ENCODE data around the gene FHOD1.

The FHOD1 gene

DNA sequence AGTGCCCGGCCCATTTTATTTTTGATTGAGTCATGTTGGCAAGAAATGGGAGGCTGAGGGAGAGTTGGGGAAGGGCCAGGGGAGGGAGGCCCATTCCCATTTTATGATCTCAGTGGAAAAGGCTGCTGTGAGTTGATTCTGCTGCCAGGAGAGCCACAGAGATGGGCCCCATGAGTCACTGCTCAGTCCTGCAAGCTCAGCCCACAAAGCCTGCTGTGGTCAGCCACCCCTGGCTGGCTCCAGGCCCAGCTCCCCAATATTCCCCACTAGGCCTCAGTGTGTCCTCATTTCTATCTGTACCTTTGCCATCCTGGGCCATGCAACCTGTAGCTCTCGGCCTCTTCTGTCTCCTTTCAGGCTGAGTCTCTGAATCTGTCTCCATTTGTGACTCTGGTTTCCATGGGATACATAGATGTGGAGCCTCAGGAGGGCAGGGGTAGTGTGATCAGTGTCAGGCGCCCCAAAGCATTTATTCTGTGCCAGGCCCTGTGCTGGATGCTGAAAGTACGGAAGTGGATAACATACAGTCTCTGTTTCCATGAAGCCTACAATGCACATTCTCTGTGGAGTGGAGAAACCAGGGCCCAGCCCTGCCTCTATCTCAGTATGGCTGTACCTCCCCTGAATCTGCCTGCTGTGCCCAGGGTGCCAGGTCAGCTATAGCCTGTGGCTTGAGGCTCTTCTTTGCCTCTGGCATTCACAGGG lies 30.2 kb upstream of the FHOD1 start:
- in situ Hi-C loops (cut with MboI; ENCODE audit: low pct_unique_long_range_greater_than_20kb, low sequenced_read_pairs, unreplicated experiment): no loop called here
- TF ChIP-seq, protein P1, sequence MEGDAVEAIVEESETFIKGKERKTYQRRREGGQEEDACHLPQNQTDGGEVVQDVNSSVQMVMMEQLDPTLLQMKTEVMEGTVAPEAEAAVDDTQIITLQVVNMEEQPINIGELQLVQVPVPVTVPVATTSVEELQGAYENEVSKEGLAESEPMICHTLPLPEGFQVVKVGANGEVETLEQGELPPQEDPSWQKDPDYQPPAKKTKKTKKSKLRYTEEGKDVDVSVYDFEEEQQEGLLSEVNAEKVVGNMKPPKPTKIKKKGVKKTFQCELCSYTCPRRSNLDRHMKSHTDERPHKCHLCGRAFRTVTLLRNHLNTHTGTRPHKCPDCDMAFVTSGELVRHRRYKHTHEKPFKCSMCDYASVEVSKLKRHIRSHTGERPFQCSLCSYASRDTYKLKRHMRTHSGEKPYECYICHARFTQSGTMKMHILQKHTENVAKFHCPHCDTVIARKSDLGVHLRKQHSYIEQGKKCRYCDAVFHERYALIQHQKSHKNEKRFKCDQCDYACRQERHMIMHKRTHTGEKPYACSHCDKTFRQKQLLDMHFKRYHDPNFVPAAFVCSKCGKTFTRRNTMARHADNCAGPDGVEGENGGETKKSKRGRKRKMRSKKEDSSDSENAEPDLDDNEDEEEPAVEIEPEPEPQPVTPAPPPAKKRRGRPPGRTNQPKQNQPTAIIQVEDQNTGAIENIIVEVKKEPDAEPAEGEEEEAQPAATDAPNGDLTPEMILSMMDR (IDR thresholded peaks at IDR 0.05; ENCODE audit: extremely low read depth, insufficient read depth, missing control alignments): no peak
- DNase-seq (ENCODE audit: low spot score): no peak

DNA sequence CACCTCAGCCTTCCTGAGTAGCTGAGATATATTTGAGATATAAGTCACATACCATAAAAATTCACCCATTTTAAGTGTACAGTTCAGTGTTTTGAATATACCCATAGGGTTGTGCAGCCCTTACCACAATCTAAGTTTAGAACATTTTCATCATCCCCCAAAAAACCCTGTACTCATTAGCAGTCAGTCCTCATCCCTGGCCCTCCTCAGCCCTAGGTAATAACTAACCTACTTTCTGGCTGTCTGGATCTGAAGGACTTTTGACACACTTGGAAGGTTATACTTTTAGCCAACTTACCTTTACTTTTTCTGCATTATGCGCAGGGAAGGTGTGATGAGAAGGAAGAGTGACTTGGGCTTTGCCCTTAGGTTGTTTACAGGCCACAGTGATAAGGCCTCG lies 28.0 kb upstream of the FHOD1 start:
- in situ Hi-C loops (cut with MboI; ENCODE audit: low pct_unique_long_range_greater_than_20kb, low sequenced_read_pairs, unreplicated experiment): no loop called here
- TF ChIP-seq, protein P1 (IDR thresholded peaks at IDR 0.05; ENCODE audit: extremely low read depth, insufficient read depth, missing control alignments): no peak
- DNase-seq (ENCODE audit: low spot score): no peak

DNA sequence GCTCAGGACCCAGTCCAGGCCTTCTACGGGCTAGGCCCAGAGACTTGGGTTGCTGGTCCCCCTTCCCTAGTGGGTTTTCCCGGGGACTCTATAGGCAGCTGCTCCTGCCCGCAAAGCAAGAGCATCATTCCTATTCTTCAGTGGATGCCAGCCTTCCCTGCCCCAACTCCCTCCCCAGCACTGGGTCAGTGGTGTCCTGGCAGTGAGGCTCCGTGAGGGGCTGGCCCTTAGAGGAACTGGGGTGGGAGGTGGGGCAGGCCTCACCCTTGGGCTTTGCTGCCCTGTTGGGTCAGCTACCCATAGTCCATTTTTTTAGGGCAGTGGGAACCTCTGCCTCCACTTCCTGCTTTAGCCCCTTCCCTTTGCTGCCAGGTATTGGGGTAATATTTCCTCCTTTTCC lies 24.2 kb upstream of the FHOD1 start:
- no peak for DNase-seq (ENCODE audit: low spot score)
- TF ChIP-seq, protein P1 (IDR thresholded peaks at IDR 0.05; ENCODE audit: extremely low read depth, insufficient read depth, missing control alignments): no peak
- in situ Hi-C loops (cut with MboI; ENCODE audit: low pct_unique_long_range_greater_than_20kb, low sequenced_read_pairs, unreplicated experiment): no loop called here

DNA sequence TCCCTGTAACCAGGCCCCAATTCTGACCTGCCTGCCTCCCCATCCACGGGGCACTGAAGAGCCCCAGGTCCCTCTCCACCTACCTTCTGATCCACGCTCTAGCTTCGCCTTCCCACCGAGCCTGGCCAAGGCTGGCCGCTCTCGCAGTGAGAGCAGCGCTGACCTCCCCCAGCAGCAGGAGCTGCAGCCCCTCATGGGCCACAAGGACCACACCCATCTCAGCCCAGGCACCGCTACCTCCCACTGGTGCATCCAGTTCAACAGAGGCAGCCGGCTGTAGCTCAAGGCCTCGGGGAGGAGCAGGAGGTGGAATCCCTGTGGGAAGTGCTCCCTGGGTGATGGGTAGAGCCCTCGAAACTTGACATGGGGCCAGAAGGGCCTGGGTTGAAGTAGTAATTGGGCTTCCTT lies 23.7 kb upstream of the FHOD1 start:
- TF ChIP-seq, protein P1 (IDR thresholded peaks at IDR 0.05; ENCODE audit: extremely low read depth, insufficient read depth, missing control alignments): no peak
- in situ Hi-C loops (cut with MboI; ENCODE audit: low pct_unique_long_range_greater_than_20kb, low sequenced_read_pairs, unreplicated experiment): no loop called here
- DNase-seq (ENCODE audit: low spot score): no peak

DNA sequence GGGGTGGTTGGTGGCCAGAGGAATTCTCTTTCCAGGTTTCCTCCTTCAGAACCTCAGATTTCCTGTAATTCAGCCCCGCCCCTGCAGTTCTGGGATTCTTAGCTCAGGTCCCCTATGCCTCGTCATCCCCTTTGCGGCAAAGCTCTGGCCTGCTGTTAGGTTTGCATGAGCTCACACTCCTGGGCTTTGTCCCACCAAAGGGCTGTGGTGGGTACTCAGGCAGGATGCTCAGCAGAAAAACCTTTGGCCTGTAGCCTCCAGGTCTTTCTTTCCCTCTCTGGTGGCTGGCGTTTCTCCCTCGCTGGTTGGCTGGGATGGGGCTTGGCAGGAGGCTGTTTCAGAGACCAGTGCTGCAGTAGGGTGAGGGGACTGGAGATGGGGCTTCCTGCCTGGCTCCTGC lies 22.5 kb upstream of the FHOD1 start:
- no peak for DNase-seq (ENCODE audit: low spot score)

DNA sequence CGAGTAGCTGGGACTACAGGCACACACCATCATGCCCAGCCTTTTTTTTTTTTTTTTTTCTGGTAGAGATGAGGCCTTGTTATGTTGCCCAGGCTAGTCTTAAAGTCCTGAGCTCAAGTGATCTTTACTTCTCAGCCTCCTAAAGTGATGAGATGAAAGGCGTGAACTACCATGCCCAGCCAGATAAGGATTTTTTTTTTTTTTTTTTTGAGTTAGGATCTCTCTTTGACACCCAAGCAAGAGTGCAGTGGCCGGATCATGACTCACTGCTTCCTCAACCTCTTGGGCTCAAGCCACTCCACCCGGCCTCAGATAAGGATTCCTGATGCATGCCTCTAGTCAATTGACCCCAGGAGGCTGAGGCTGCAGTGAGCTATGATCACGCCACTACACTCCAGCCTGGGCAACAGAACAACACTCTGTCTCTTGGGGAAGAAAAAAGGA lies 20.9 kb upstream of the FHOD1 start:
- in situ Hi-C loops (cut with MboI; ENCODE audit: low pct_unique_long_range_greater_than_20kb, low sequenced_read_pairs, unreplicated experiment): loop anchor here (10.0 kb wide), 1 partner anchor 137 kb away; no protein-coding TSS in a partner anchor
- TF ChIP-seq, protein P1 (IDR thresholded peaks at IDR 0.05; ENCODE audit: extremely low read depth, insufficient read depth, missing control alignments): no peak
- DNase-seq (ENCODE audit: low spot score): no peak

More for the DNA sequence above, 22.5 kb upstream of the FHOD1 start:
- in situ Hi-C loops (cut with MboI; ENCODE audit: low pct_unique_long_range_greater_than_20kb, low sequenced_read_pairs, unreplicated experiment): loop anchor here (10.0 kb wide), 1 partner anchor 135 kb away; no protein-coding TSS in a partner anchor
- TF ChIP-seq, protein P1 (IDR thresholded peaks at IDR 0.05; ENCODE audit: extremely low read depth, insufficient read depth, missing control alignments): no peak
